ENCODE measurements around the gene IARS1. TPM values are rescaled to one million over a fixed set of nuclear protein-coding genes. Genes with fewer than 3 reads are reported as not detected.
A peak's percentile ranks its signal among the peaks of the same experiment; 100 is the strongest.

The IARS1 gene
- total and polyA plus RNA-seq, 2 of the 13 experiments (the other 11 are each of a cell fraction or from before 2014, with no cell fraction given) = 55.9 to 185 TPM

DNA sequence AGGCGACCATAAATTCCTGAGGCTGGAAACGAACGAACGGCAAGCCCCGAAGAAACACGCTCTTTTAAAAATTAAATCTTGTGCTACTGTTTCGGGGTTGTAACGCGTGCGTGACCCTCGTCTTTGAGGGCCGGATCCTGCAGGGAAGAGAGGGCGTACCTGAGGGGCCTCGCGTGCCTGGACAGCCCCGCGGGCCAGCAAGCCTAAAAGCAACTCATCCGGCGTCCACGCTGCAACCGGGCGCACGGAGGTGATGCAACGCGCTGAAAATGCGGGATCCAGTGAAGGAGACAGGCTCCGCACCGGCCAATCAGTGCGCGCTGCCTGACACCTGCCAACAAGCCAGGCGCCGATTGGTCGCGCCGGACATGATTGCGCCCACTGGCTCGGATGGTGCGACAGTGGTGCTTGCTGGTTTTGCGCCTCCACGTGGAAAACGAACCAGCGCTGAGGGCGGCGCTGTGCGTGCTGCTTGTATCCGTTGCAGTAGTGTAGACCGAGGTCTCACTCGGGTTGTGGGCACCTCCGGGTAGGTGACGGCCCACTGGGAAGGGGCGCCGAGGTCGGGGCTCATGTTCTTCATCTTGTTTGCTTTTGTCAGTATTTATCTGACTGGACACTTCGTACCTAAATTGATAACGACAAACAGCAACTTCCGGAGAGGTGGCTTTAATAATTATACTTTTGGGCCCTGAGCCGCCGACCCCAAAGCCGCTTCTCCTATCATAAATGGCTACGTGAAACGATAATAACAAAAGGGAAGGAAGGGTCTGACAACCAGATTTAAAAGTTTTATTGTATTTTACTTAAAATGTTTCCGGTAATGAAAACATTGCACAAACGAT lies at the start of gene IARS1 (continued):
- no peak for TF ChIP-seq ZBED4 (CRISPR knock-in tag; IDR thresholded peaks at IDR 0.05; ENCODE audit: borderline replicate concordance)
- TF ChIP-seq, protein P1, sequence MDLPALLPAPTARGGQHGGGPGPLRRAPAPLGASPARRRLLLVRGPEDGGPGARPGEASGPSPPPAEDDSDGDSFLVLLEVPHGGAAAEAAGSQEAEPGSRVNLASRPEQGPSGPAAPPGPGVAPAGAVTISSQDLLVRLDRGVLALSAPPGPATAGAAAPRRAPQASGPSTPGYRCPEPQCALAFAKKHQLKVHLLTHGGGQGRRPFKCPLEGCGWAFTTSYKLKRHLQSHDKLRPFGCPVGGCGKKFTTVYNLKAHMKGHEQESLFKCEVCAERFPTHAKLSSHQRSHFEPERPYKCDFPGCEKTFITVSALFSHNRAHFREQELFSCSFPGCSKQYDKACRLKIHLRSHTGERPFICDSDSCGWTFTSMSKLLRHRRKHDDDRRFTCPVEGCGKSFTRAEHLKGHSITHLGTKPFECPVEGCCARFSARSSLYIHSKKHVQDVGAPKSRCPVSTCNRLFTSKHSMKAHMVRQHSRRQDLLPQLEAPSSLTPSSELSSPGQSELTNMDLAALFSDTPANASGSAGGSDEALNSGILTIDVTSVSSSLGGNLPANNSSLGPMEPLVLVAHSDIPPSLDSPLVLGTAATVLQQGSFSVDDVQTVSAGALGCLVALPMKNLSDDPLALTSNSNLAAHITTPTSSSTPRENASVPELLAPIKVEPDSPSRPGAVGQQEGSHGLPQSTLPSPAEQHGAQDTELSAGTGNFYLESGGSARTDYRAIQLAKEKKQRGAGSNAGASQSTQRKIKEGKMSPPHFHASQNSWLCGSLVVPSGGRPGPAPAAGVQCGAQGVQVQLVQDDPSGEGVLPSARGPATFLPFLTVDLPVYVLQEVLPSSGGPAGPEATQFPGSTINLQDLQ (CRISPR knock-in tag; IDR thresholded peaks at IDR 0.05) = peak; percentile 96
- TF ChIP-seq ZNF782 (CRISPR knock-in tag; IDR thresholded peaks at IDR 0.05; ENCODE audit: borderline replicate concordance) = peak; percentile 70; the same call in 1 of the 2 replicates
- peak; percentile 99 for TF ChIP-seq ZSCAN20 (CRISPR knock-in tag; IDR thresholded peaks at IDR 0.05; ENCODE audit: borderline replicate concordance)
- TF ChIP-seq CBFB (CRISPR knock-in tag; IDR thresholded peaks at IDR 0.05) = peak; percentile 87
- TF ChIP-seq POLR2A (IDR thresholded peaks at IDR 0.05; ENCODE audit: insufficient read depth in 1 of 2, low read depth in 2 of 2, low read length in 2 of 2) = peak; percentile 95 to 97
- peak; percentile 78; the same call in 1 of the 2 replicates for TF ChIP-seq ZNF768 (CRISPR knock-in tag; IDR thresholded peaks at IDR 0.05)
- peak; percentile 75; the same call in 1 of the 2 replicates for TF ChIP-seq ZNF510 (CRISPR knock-in tag; IDR thresholded peaks at IDR 0.05; ENCODE audit: low read depth)
- no peak; the same call in 1 of the 2 replicates for TF ChIP-seq ZNF34 (CRISPR knock-in tag; IDR thresholded peaks at IDR 0.05; ENCODE audit: borderline replicate concordance)
- TF ChIP-seq KAT8 (CRISPR knock-in tag; IDR thresholded peaks at IDR 0.05) = peak; percentile 93
- TF ChIP-seq ZNF740 (CRISPR knock-in tag; IDR thresholded peaks at IDR 0.05) = peak; percentile 30; the same call in 1 of the 2 replicates
- 0 out of 2 replicates have a peak, but pooled peaks have one; percentile 33 for TF ChIP-seq SNAPC4 (CRISPR knock-in tag; IDR thresholded peaks at IDR 0.05)
- TF ChIP-seq ATF7 (IDR thresholded peaks at IDR 0.05) = peak; percentile 59
- TF ChIP-seq ATF7 (CRISPR knock-in tag; IDR thresholded peaks at IDR 0.05) = peak; percentile 81
- peak; percentile 93 for TF ChIP-seq ARHGAP35 (CRISPR knock-in tag; IDR thresholded peaks at IDR 0.05; ENCODE audit: borderline replicate concordance)
- TF ChIP-seq TAF15 (IDR thresholded peaks at IDR 0.05; ENCODE audit: low read depth, low read length, poor library complexity, severe bottlenecking) = no peak
